Gastroesophageal sphincter (tissue), 3 donors: ENCODE measurements around the gene HYAL4.

Experiments used
- CTCF ChIP-seq, 4 experiments: fragments of 200-600 bp in 2 of 4; fragments of 450-650 bp in 2 of 4; sonication (generic) in 1 of 4; IDR thresholded peaks; one replicate each; pipeline ENCODE4 v1.5.1; 2017 to 2019; ENCODE audit warnings: antibody characterized with exemption in 4 of 4, mild to moderate bottlenecking in 2 of 4, moderate library complexity in 2 of 4
- EP300 ChIP-seq: sonication (generic); formaldehyde crosslinking; IDR thresholded peaks from one replicate; pipeline ENCODE4 v1.6.1; 2017; ENCODE audit warnings: antibody characterized with exemption, mild to moderate bottlenecking
- POLR2A ChIP-seq, 2 donors: fragments of 450-650 bp; IDR thresholded peaks; one replicate each; pipeline ENCODE4 v1.6.1; 2017; ENCODE audit warnings: antibody characterized with exemption in 2 of 2, mild to moderate bottlenecking in 2 of 2, moderate library complexity in 1 of 2
- POLR2AphosphoS5 ChIP-seq: sonication (generic); formaldehyde crosslinking; IDR thresholded peaks from one replicate; pipeline ENCODE4 v1.6.1; 2017; ENCODE audit warnings: antibody characterized with exemption

- no peak for TF ChIP-seq CTCF (IDR thresholded peaks at IDR 0.05)
- TF ChIP-seq EP300 = no peak
- TF ChIP-seq POLR2AphosphoS5 = no peak
- no peak for TF ChIP-seq POLR2A (IDR thresholded peaks at IDR 0.05)
Measured at GRCh38 chr7:123864436-123864835, 19.5 kb downstream of the HYAL4 start.
